NCI-H748 (cell line): ENCODE results near the gene WWOX.

ENCODE experiments used
- DNase-seq: peaks from one replicate; lab custom pipeline; 2025; ENCODE audit not compliant: unreplicated experiment; lab: John Stamatoyannopoulos, UW

WWOX gene

GRCh38 chr16:78633551-78633950 lies 534.1 kb downstream of the WWOX start:
- no peak for DNase-seq

- DNase-seq: no peak
Measured at GRCh38 chr16:78635807-78636206, 536.4 kb downstream of the WWOX start.

GRCh38 chr16:78638371-78638770 lies 538.9 kb downstream of the WWOX start:
- peak; percentile 74 for DNase-seq

- no peak for DNase-seq
Measured at GRCh38 chr16:78639775-78640174, 540.3 kb downstream of the WWOX start.

- DNase-seq: no peak
Measured at GRCh38 chr16:78640886-78641285, 541.4 kb downstream of the WWOX start.

GRCh38 chr16:78641433-78641832 lies 542.0 kb downstream of the WWOX start:
- no peak for DNase-seq

GRCh38 chr16:78642621-78643285 lies 543.3 kb downstream of the WWOX start:
- no peak for DNase-seq

- peak; percentile 3 for DNase-seq
Measured at GRCh38 chr16:78645657-78646056, 546.2 kb downstream of the WWOX start.

GRCh38 chr16:78647019-78647418 lies 547.6 kb downstream of the WWOX start:
- DNase-seq: no peak

GRCh38 chr16:78647491-78647890 lies 548.0 kb downstream of the WWOX start:
- no peak for DNase-seq

GRCh38 chr16:78648517-78648916 lies 549.1 kb downstream of the WWOX start:
- no peak for DNase-seq

GRCh38 chr16:78650339-78651074 lies 551.1 kb downstream of the WWOX start:
- DNase-seq: no peak

GRCh38 chr16:78654929-78655328 lies 555.5 kb downstream of the WWOX start:
- DNase-seq: peak; percentile 55

GRCh38 chr16:78655331-78656113 lies 556.1 kb downstream of the WWOX start:
- peak; percentile 58 for DNase-seq

GRCh38 chr16:78656887-78657286 lies 557.4 kb downstream of the WWOX start:
- DNase-seq: no peak

- DNase-seq: peak; percentile 74
Measured at GRCh38 chr16:78659216-78659615, 559.8 kb downstream of the WWOX start.

- DNase-seq: peak; percentile 98
Measured at GRCh38 chr16:78659668-78660217, 560.3 kb downstream of the WWOX start.

- DNase-seq: no peak
Measured at GRCh38 chr16:78660795-78661194, 561.3 kb downstream of the WWOX start.

- DNase-seq: no peak
Measured at GRCh38 chr16:78663690-78664089, 564.2 kb downstream of the WWOX start.

- no peak for DNase-seq
Measured at GRCh38 chr16:78664811-78665772, 565.6 kb downstream of the WWOX start.
